Osteocyte (in vitro differentiated cells): ENCODE data around the gene FAM3B. TPM values are rescaled to one million over a fixed set of nuclear protein-coding genes. Genes with fewer than 3 reads are reported as not detected.

ENCODE experiments used
- DNase-seq: peaks from one replicate; pipeline ENCODE4 v3.0.0; 2021; ENCODE audit warnings: mixed read lengths; ENCODE audit not compliant: unreplicated experiment; ENCODE audit errors: extremely low spot score
- H3K27ac Mint-ChIP-seq: one replicate; pipeline ENCODE4 v1.8.0; 2021; ENCODE audit warnings: mild to moderate bottlenecking, mixed read lengths; ENCODE audit not compliant: unreplicated experiment
- H3K27me3 Mint-ChIP-seq: one replicate; pipeline ENCODE4 v1.8.0; 2021; ENCODE audit warnings: mixed read lengths; ENCODE audit not compliant: unreplicated experiment
- H3K36me3 Mint-ChIP-seq: one replicate; pipeline ENCODE4 v1.8.0; 2021; ENCODE audit warnings: mixed read lengths; ENCODE audit not compliant: unreplicated experiment
- H3K4me1 Mint-ChIP-seq: one replicate; pipeline ENCODE4 v1.8.0; 2021; ENCODE audit warnings: mixed read lengths; ENCODE audit not compliant: unreplicated experiment
- H3K4me3 Mint-ChIP-seq: one replicate; pipeline ENCODE4 v1.8.0; 2021; ENCODE audit warnings: mild to moderate bottlenecking, moderate library complexity, mixed read lengths; ENCODE audit not compliant: unreplicated experiment
- H3K9me3 Mint-ChIP-seq: one replicate; pipeline ENCODE4 v1.8.0; 2021; ENCODE audit warnings: mixed read lengths; ENCODE audit not compliant: unreplicated experiment
- CTCF ChIP-seq: fragments of 200-600 bp; sonication (generic); IDR thresholded peaks from 2 replicates; pipeline ENCODE4 v1.5.0; 2021; ENCODE audit warnings: antibody characterized with exemption, mild to moderate bottlenecking, moderate library complexity
- total RNA-seq: library from RNA; stranded (reverse); gene quantifications from 2 replicates; pipeline ENCODE4 v1.2.1, GENCODE V29; 2021

The FAM3B gene
- total RNA-seq, 1 donor from 2014 or later = not detected

- Mint-ChIP-seq H3K36me3 (peaks cover 5% of the 10 kb centered on the region), H3K4me1 (no peaks in the 10 kb centered on the region), H3K27me3 (peaks cover 12% of the 10 kb centered on the region), H3K4me3 (no peak overlapping the region), H3K9me3 (no peaks in the 10 kb centered on the region), H3K27ac (no peak overlapping the region)
- TF ChIP-seq CTCF = no peak
- DNase-seq = no peak
These were observed 36.3 kb upstream of the FAM3B start for GRCh38 chr21:41280115-41280919.

GRCh38 chr21:41282412-41282811 lies 34.2 kb upstream of the FAM3B start:
- Mint-ChIP-seq H3K4me1 (no peaks in the 10 kb centered on the region), H3K4me3 (no peak overlapping the region)
- no peak for TF ChIP-seq CTCF

DNA sequence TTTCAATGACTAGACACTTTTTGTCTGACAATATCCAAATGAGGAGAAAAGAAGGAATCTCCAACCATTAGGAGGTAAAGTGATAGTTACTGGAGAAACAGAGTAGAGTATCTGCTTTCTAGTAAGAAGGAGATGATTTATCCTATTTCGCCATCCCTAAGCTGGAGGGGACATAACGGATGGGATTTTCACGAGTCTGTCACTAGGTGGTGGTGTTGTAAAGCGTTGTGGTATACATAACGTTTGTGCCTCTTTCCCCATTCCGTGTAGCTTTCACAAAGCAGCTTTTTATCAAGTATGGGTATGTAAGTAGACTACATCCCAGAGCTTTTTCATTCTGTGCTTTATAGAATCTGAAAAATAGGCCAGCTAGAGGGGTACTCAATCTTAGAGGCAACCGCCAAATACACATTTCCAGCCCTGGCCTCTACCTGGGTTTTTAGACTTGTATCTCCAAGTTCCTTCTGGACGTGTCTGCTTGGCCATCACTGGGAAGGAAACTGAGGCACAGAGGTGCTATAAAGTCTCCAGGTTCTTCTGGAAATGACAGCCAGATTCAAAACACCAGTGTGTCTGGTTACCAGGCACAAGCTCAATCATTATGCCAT lies 33.3 kb upstream of the FAM3B start:
- Mint-ChIP-seq H3K27me3 (peaks cover 21% of the 10 kb centered on the region), H3K36me3 (no peaks in the 10 kb centered on the region), H3K27ac (no peak overlapping the region)

More at GRCh38 chr21:41282412-41282811, 34.2 kb upstream of the FAM3B start:
- no peak for DNase-seq
- no peaks in the 10 kb centered on the region for H3K36me3 Mint-ChIP-seq
- H3K27me3 Mint-ChIP-seq = peaks cover 20% of the 10 kb centered on the region
- H3K9me3 Mint-ChIP-seq = no peaks in the 10 kb centered on the region
- no peak overlapping the region for H3K27ac Mint-ChIP-seq

DNA sequence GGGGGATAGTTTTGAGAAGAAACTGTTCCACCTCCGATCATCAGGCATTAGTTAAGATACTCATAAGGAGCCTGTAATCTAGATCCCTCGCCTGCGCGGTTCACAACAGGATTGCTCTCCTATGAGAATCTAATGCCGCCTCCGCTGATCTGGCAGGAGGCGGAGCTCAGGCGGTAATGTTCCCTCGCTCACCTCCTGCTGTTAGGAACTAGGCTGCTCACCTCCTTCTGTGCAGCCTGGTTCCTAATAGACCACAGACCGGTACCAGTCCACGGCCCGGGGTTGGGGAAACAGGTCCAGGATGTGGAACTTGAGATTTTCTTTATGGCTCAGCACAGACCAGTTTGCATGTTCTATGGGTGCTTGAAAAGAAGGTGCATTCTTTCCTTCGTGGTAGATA lies 27.2 kb upstream of the FAM3B start:
- H3K9me3 Mint-ChIP-seq = no peaks in the 10 kb centered on the region
- H3K4me3 Mint-ChIP-seq = no peak overlapping the region
- no peak for DNase-seq
- no peak for TF ChIP-seq CTCF
- H3K36me3 Mint-ChIP-seq = no peaks in the 10 kb centered on the region
- peaks cover 48% of the 10 kb centered on the region for H3K27me3 Mint-ChIP-seq
- no peak overlapping the region for H3K27ac Mint-ChIP-seq
- peaks cover 1% of the 10 kb centered on the region for H3K4me1 Mint-ChIP-seq

More for the DNA sequence above, 33.3 kb upstream of the FAM3B start:
- Mint-ChIP-seq H3K4me1 (no peaks in the 10 kb centered on the region), H3K4me3 (no peak overlapping the region), H3K9me3 (no peaks in the 10 kb centered on the region)
- peak; percentile 87 for TF ChIP-seq CTCF
- no peak for DNase-seq

- peaks cover 47% of the 10 kb centered on the region for H3K27me3 Mint-ChIP-seq
- H3K4me1 Mint-ChIP-seq = peaks cover 1% of the 10 kb centered on the region
- no peak for DNase-seq
- H3K9me3 Mint-ChIP-seq = no peaks in the 10 kb centered on the region
- no peak overlapping the region for H3K27ac Mint-ChIP-seq
- no peaks in the 10 kb centered on the region for H3K36me3 Mint-ChIP-seq
- TF ChIP-seq CTCF = no peak
- no peak overlapping the region for H3K4me3 Mint-ChIP-seq
These were observed 26.3 kb upstream of the FAM3B start for GRCh38 chr21:41290106-41290799.
